Measurements from ENCODE around the gene CA11. TPM values are rescaled to one million over a fixed set of nuclear protein-coding genes. Genes with fewer than 3 reads are reported as not detected.

Gene CA11
- total RNA-seq, 1 experiment from 2014 or later: 38.2 TPM

DNA sequence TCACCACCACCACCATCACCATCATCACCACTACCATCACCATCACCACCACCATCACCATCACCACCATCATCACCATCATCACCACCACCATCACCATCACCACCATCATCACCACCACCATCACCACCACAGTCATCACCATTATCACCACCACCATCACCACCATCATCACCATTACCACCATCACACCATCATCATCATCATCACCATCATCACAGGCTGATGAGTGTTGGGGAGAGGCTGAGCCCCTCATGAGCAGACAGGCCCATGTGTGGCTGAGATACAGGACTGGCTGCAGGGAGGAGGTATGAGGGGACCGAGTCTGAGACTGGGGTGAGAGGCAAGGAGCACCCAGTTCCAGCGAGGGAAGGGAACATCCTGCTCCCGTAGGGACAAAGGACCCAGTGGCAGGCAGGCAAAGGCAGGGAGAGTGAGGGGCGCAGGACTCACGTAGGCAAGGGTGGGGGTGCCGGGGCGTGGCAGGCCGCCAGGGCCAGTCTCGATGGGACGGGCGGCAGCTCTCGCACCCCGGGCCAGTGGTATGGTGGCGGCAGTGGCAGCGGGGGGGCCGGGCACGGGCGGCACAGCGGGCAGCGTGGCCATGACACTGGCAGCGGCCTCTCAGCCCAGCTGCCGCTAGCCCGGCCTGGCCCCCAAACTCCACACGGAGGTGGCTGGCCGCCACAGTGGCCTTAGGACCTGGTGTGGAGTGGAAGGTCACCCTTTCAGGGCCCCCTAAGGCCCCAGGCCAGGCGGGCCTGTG is 24.1 kb upstream of the CA11 start:
- intact Hi-C loops (cut with micrococcal nuclease; ENCODE audit: unreplicated experiment): no loop called here
- Histone ChIP-seq H3K4me3 (ENCODE audit: low read depth, low read length, poor library complexity, severe bottlenecking) (no peak overlapping the region), H3K36me3 (ENCODE audit: insufficient read depth, low read length, poor library complexity, severe bottlenecking) (no peaks in the 10 kb centered on the region), H3K27me3 (replicated peaks; ENCODE audit: insufficient read depth, low read depth, low read length, poor library complexity) (no peaks in the 10 kb centered on the region), H3K4me1 (ENCODE audit: insufficient read depth, low read length, poor library complexity, severe bottlenecking) (no peaks in the 10 kb centered on the region), H3K27ac (ENCODE audit: low read depth, low read length, poor library complexity, severe bottlenecking) (no peak overlapping the region), H3K9me3 (ENCODE audit: low read depth, low read length, poor library complexity, severe bottlenecking) (no peaks in the 10 kb centered on the region)
- BruUV-seq (replicated peaks): no TSS peak
- no peak for DNase-seq (ENCODE audit: low spot score)
- no peak for TF ChIP-seq EZH2 (IDR thresholded peaks at IDR 0.05; ENCODE audit: borderline replicate concordance, low read depth, low read length, poor library complexity, severe bottlenecking)
- TF ChIP-seq, protein P1, sequence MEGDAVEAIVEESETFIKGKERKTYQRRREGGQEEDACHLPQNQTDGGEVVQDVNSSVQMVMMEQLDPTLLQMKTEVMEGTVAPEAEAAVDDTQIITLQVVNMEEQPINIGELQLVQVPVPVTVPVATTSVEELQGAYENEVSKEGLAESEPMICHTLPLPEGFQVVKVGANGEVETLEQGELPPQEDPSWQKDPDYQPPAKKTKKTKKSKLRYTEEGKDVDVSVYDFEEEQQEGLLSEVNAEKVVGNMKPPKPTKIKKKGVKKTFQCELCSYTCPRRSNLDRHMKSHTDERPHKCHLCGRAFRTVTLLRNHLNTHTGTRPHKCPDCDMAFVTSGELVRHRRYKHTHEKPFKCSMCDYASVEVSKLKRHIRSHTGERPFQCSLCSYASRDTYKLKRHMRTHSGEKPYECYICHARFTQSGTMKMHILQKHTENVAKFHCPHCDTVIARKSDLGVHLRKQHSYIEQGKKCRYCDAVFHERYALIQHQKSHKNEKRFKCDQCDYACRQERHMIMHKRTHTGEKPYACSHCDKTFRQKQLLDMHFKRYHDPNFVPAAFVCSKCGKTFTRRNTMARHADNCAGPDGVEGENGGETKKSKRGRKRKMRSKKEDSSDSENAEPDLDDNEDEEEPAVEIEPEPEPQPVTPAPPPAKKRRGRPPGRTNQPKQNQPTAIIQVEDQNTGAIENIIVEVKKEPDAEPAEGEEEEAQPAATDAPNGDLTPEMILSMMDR (conservative IDR thresholded peaks at IDR 0.05; ENCODE audit: low read depth, low read length): no peak
- ChIA-PET POLR2A (ENCODE audit: low non-redundant PET) (no interaction called here), CTCF (no interaction called here)

DNA sequence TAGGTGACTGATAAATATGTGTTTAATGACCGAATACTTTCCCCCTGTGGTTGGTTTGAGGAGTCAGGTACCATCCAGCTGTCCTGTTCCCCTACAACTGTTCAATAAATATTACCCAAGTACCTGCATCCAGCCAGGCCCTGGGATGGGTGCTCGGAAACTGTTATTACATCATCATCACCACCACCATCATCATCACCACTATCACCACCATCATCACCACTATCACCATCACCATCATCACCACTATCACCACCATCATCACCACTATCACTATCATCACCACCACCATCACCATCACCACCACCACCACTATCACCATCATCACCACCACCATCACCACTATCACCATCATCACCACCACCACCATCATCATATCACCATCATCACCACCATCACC is 22.8 kb upstream of the CA11 start:
- CTCF ChIA-PET: no interaction called here
- H3K36me3 ChIP-seq (ENCODE audit: insufficient read depth, low read length, poor library complexity, severe bottlenecking): no peaks in the 10 kb centered on the region
- POLR2A ChIA-PET (ENCODE audit: low non-redundant PET): no interaction called here
- DNase-seq (ENCODE audit: low spot score): no peak
- TF ChIP-seq EZH2 (IDR thresholded peaks at IDR 0.05; ENCODE audit: borderline replicate concordance, low read depth, low read length, poor library complexity, severe bottlenecking): no peak
- TF ChIP-seq, protein P1 (conservative IDR thresholded peaks at IDR 0.05; ENCODE audit: low read depth, low read length): no peak
- H3K27me3 ChIP-seq (replicated peaks; ENCODE audit: insufficient read depth, low read depth, low read length, poor library complexity): no peaks in the 10 kb centered on the region
- intact Hi-C loops (cut with micrococcal nuclease; ENCODE audit: unreplicated experiment): no loop called here
- no peak overlapping the region for H3K4me3 ChIP-seq (ENCODE audit: low read depth, low read length, poor library complexity, severe bottlenecking)
- no peaks in the 10 kb centered on the region for H3K4me1 ChIP-seq (ENCODE audit: insufficient read depth, low read length, poor library complexity, severe bottlenecking)
- no TSS peak for BruUV-seq (replicated peaks)
- no peaks in the 10 kb centered on the region for H3K9me3 ChIP-seq (ENCODE audit: low read depth, low read length, poor library complexity, severe bottlenecking)
- no peak overlapping the region for H3K27ac ChIP-seq (ENCODE audit: low read depth, low read length, poor library complexity, severe bottlenecking)

DNA sequence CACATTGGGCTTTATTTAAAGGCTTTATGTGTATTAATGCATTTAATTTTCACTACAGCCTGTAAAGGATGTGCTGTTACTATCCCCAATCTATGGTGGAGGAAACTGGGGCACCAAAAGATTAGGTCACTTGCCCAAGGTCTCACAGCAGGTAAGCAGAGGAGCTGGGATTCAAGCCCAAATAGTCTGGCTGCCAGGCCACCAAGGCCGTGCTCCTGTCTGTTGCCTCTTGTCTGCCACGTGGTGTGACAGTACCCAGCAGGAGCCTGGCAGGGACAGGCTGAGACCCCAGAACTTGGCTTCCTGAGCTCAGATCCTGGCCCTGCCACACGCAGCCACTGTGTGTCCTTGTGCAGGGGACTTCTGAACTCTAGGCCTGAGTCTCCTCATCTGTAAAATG is 22.3 kb upstream of the CA11 start:
- Histone ChIP-seq H3K4me1 (ENCODE audit: insufficient read depth, low read length, poor library complexity, severe bottlenecking) (no peaks in the 10 kb centered on the region), H3K9me3 (ENCODE audit: low read depth, low read length, poor library complexity, severe bottlenecking) (no peaks in the 10 kb centered on the region), H3K4me3 (ENCODE audit: low read depth, low read length, poor library complexity, severe bottlenecking) (no peak overlapping the region), H3K27me3 (replicated peaks; ENCODE audit: insufficient read depth, low read depth, low read length, poor library complexity) (no peaks in the 10 kb centered on the region), H3K36me3 (ENCODE audit: insufficient read depth, low read length, poor library complexity, severe bottlenecking) (no peaks in the 10 kb centered on the region), H3K27ac (ENCODE audit: low read depth, low read length, poor library complexity, severe bottlenecking) (no peak overlapping the region)
- no peak for TF ChIP-seq EZH2 (IDR thresholded peaks at IDR 0.05; ENCODE audit: borderline replicate concordance, low read depth, low read length, poor library complexity, severe bottlenecking)
- TF ChIP-seq, protein P1 (conservative IDR thresholded peaks at IDR 0.05; ENCODE audit: low read depth, low read length): no peak
- intact Hi-C loops (cut with micrococcal nuclease; ENCODE audit: unreplicated experiment): no loop called here
- DNase-seq (ENCODE audit: low spot score): no peak
- POLR2A ChIA-PET (ENCODE audit: low non-redundant PET): no interaction called here
- no TSS peak for BruUV-seq (replicated peaks)
- CTCF ChIA-PET: no interaction called here

Data from A673 (cell line).